Smooth muscle cell (in vitro differentiated cells): ENCODE data around the gene CDX4. TPM values are rescaled to one million over a fixed set of nuclear protein-coding genes. Genes with fewer than 3 reads are reported as not detected.

Experiments
- DNase-seq: peaks from one replicate; lab custom pipeline; 2025; ENCODE audit not compliant: unreplicated experiment; lab: John Stamatoyannopoulos, UW
- H2AFZ ChIP-seq: fragments of 200-600 bp; sonication (generic); 2 replicates; pipeline ENCODE4 v1.6.0; 2016; ENCODE audit warnings: antibody characterized with exemption, low read depth, mild to moderate bottlenecking
- H3F3A ChIP-seq: fragments of 200-600 bp; sonication (generic); 2 replicates; pipeline ENCODE4 v1.6.0; 2017; ENCODE audit warnings: antibody characterized with exemption, low read depth
- H3K27ac ChIP-seq: fragments of 200-600 bp; sonication (generic); 2 replicates; pipeline ENCODE4 v1.5.1; 2016; ENCODE audit warnings: low read depth, mild to moderate bottlenecking
- H3K27me3 ChIP-seq: fragments of 200-600 bp; sonication (generic); 2 replicates; pipeline ENCODE4 v1.6.1; 2016; ENCODE audit warnings: low read depth, mild to moderate bottlenecking
- H3K36me3 ChIP-seq: fragments of 200-600 bp; sonication (generic); 2 replicates; pipeline ENCODE4 v1.5.1; 2016; ENCODE audit warnings: low read depth
- H3K4me1 ChIP-seq: fragments of 200-600 bp; sonication (generic); 2 replicates; pipeline ENCODE4 v1.5.1; 2016; ENCODE audit warnings: low read depth
- H3K4me2 ChIP-seq: fragments of 200-600 bp; sonication (generic); 2 replicates; pipeline ENCODE4 v1.6.0; 2016; ENCODE audit warnings: mild to moderate bottlenecking
- H3K4me3 ChIP-seq: fragments of 200-600 bp; sonication (generic); 2 replicates; pipeline ENCODE4 v1.5.1; 2016; ENCODE audit warnings: mild to moderate bottlenecking
- H3K79me2 ChIP-seq: fragments of 200-600 bp; sonication (generic); 2 replicates; pipeline ENCODE4 v1.6.0; 2016; ENCODE audit warnings: low read depth, mild to moderate bottlenecking
- H3K9ac ChIP-seq: fragments of 200-600 bp; sonication (generic); 2 replicates; pipeline ENCODE4 v1.6.0; 2016; ENCODE audit warnings: low read depth
- H3K9me3 ChIP-seq: fragments of 200-600 bp; sonication (generic); replicated peaks from 2 replicates; pipeline ENCODE4 v1.5.1; 2016; ENCODE audit warnings: low read depth
- H4K20me1 ChIP-seq: fragments of 200-600 bp; sonication (generic); 2 replicates; pipeline ENCODE4 v1.6.0; 2016; ENCODE audit warnings: low read depth
- WGBS: methylation state at CpG from one replicate; pipeline ENCODE4 v1.1.7; 2016; ENCODE audit warnings: low lambda C conversion rate; 5-methylcytosine and 5-hydroxymethylcytosine counted together
- polyA plus RNA-seq: library from polyadenylated mRNA; unstranded; fragments of >200 nt; fragmentation: Nextera tagmentation; extraction: Ambion mirVana; gene quantifications from 2 replicates; pipeline ENCODE4 v1.2.1, GENCODE V29; 2016
- total RNA-seq: library from RNA; depleted of rRNA; stranded (reverse); fragments of >200 nt; gene quantifications from 2 replicates; pipeline ENCODE4 v1.2.3, GENCODE V29; 2014
- TF ChIP-seq, protein P1 (sequence below): fragments of 200-600 bp; sonication (generic); IDR thresholded peaks from 2 replicates; pipeline ENCODE4 v1.5.1; 2017; ENCODE audit warnings: borderline replicate concordance, mild to moderate bottlenecking, antibody characterized with exemption; ENCODE audit not compliant: insufficient read depth, poor library complexity, severe bottlenecking

CDX4 gene
- total and polyA plus RNA-seq, 2 experiments from 2014 or later: not detected

DNA sequence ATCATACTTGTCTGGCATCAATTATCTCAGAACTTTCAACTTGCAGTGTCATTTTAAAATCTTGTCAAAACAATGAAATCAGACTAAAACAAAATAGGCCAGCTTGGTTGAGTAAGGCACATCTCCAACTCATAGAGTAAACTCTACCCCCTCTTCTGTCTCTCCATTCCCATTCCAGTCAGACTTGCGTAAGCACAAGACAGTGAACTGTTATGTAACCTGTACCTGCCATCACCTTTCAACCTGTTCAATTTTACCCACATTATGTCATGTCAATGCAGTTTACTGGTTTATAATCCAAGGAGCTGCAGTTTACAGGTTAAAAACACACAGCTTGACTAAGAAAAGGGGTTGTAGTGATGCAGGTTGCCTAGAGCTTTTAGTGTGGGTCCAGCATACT is 8.3 kb downstream of the CDX4 start:
- H3K79me2 ChIP-seq: no peaks in the 10 kb centered on the region
- H3F3A ChIP-seq: no peaks in the 10 kb centered on the region
- no peaks in the 10 kb centered on the region for H3K36me3 ChIP-seq
- H3K9ac ChIP-seq: no peak overlapping the region
- H4K20me1 ChIP-seq: no peaks in the 10 kb centered on the region
- no peak overlapping the region for H2AFZ ChIP-seq
- TF ChIP-seq, protein P1, sequence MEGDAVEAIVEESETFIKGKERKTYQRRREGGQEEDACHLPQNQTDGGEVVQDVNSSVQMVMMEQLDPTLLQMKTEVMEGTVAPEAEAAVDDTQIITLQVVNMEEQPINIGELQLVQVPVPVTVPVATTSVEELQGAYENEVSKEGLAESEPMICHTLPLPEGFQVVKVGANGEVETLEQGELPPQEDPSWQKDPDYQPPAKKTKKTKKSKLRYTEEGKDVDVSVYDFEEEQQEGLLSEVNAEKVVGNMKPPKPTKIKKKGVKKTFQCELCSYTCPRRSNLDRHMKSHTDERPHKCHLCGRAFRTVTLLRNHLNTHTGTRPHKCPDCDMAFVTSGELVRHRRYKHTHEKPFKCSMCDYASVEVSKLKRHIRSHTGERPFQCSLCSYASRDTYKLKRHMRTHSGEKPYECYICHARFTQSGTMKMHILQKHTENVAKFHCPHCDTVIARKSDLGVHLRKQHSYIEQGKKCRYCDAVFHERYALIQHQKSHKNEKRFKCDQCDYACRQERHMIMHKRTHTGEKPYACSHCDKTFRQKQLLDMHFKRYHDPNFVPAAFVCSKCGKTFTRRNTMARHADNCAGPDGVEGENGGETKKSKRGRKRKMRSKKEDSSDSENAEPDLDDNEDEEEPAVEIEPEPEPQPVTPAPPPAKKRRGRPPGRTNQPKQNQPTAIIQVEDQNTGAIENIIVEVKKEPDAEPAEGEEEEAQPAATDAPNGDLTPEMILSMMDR: no peak
- H3K4me2 ChIP-seq: no peak overlapping the region
- no peaks in the 10 kb centered on the region for H3K9me3 ChIP-seq
- no peak for DNase-seq
- H3K27ac ChIP-seq: no peak overlapping the region
- no peak overlapping the region for H3K4me3 ChIP-seq
- no peaks in the 10 kb centered on the region for H3K4me1 ChIP-seq
- WGBS: 0% methylated on average over 1 of the region's 1 CpG
- no peaks in the 10 kb centered on the region for H3K27me3 ChIP-seq

DNA sequence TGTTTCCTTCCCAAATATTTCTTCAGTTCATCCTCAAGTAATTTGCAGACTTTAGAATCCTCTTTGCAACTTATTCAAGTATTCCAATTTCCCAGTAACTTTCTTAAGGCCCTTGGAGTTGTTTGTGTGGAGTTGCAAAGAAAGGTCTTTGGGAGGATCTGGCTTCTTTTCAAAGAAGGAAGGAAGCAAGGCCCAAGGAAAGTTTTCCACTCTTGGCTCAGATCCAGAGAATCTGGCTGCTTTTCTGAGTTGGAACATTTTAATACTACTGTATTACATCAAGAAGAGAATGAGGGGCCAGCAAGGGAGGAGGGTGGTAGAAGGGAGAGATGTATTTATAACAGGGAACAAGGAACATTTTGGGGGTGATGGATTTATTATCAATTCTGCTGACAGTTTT is 10.5 kb downstream of the CDX4 start:
- TF ChIP-seq, protein P1: no peak
- DNase-seq: no peak
- Histone ChIP-seq H3K9ac (no peak overlapping the region), H3K9me3 (no peaks in the 10 kb centered on the region), H3K79me2 (no peaks in the 10 kb centered on the region), H3K27ac (no peak overlapping the region), H3K27me3 (no peaks in the 10 kb centered on the region), H2AFZ (no peak overlapping the region), H4K20me1 (no peaks in the 10 kb centered on the region), H3F3A (no peaks in the 10 kb centered on the region), H3K36me3 (no peaks in the 10 kb centered on the region), H3K4me1 (no peaks in the 10 kb centered on the region), H3K4me3 (no peak overlapping the region), H3K4me2 (no peak overlapping the region)

DNA sequence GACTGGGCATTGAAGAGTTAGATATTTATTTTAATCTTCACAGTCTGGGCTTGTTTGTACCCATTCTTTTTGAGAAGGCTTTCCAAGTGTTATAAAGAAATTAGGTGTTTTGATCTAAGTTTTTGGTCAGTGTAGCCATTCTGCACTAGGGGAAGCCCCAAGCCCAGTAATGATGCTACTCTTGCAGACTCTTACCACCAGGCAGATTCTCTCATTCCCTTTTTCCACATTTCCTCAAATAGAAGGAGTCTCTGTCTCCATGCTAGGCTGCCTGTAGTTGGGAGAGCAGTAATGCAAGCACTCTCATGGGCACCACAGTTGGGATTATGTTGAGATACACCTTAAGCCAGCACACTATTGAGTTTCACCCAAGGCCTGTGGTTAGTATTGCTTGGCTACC is 21.5 kb downstream of the CDX4 start:
- no peaks in the 10 kb centered on the region for H3F3A ChIP-seq
- no peaks in the 10 kb centered on the region for H3K4me1 ChIP-seq
- no peaks in the 10 kb centered on the region for H3K27me3 ChIP-seq
- no peak overlapping the region for H3K27ac ChIP-seq
- no peak overlapping the region for H3K4me3 ChIP-seq
- no peaks in the 10 kb centered on the region for H3K36me3 ChIP-seq
- no peak overlapping the region for H2AFZ ChIP-seq
- DNase-seq: no peak
- no peaks in the 10 kb centered on the region for H3K79me2 ChIP-seq
- TF ChIP-seq, protein P1: no peak
- no peaks in the 10 kb centered on the region for H4K20me1 ChIP-seq
- no peaks in the 10 kb centered on the region for H3K9me3 ChIP-seq
- no peak overlapping the region for H3K9ac ChIP-seq
- no peak overlapping the region for H3K4me2 ChIP-seq

DNA sequence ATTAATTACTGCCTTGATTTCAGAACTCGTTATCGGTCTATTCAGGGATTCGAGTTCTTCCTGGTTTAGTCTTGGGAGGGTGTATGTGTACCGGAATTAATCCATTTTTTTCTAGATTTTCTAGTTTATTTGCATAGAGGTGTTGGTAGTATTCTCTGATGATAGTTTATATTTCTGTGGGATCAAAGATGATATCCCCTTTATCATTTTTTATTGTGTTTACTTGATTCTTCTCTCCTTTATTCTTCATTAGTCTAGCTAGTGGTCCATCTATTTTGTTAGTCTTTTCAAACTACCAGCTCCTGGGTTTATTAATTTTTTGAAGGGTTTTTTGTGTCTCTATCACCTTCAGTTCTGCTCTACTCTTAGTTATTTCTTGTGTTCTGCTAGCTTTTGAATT is 32.1 kb downstream of the CDX4 start:
- no peaks in the 10 kb centered on the region for H3K36me3 ChIP-seq
- H2AFZ ChIP-seq: no peak overlapping the region
- H3K27ac ChIP-seq: no peak overlapping the region
- H3K27me3 ChIP-seq: no peaks in the 10 kb centered on the region
- no peak overlapping the region for H3K4me3 ChIP-seq
- no peaks in the 10 kb centered on the region for H3K4me1 ChIP-seq
- no peaks in the 10 kb centered on the region for H3F3A ChIP-seq
- no peak overlapping the region for H3K4me2 ChIP-seq
- no peak for DNase-seq
- no peak overlapping the region for H3K9ac ChIP-seq
- WGBS: 90% methylated on average over 4 of the region's 4 CpGs
- no peaks in the 10 kb centered on the region for H3K79me2 ChIP-seq
- TF ChIP-seq, protein P1: no peak
- H3K9me3 ChIP-seq: no peaks in the 10 kb centered on the region
- no peaks in the 10 kb centered on the region for H4K20me1 ChIP-seq
